SK-N-DZ (cell line): ENCODE data around the gene CHST14.

Experiments used
- DNase-seq: peaks from one replicate; pipeline ENCODE4 v3.0.0-alpha.2; 2015; ENCODE audit warnings: low spot score

The CHST14 gene

GRCh38 chr15:40489274-40490175 lies 18.7 kb downstream of the CHST14 start:
- DNase-seq: no peak

GRCh38 chr15:40493089-40493840 lies 22.5 kb downstream of the CHST14 start:
- no peak for DNase-seq

GRCh38 chr15:40495516-40495915 lies 24.7 kb downstream of the CHST14 start:
- DNase-seq: no peak

GRCh38 chr15:40498418-40498817 lies 27.6 kb downstream of the CHST14 start:
- DNase-seq: no peak

- no peak for DNase-seq
These were observed 28.1 kb downstream of the CHST14 start for GRCh38 chr15:40498891-40499290.

GRCh38 chr15:40499931-40500330 lies 29.1 kb downstream of the CHST14 start:
- DNase-seq: no peak

- no peak for DNase-seq
These were observed 30.0 kb downstream of the CHST14 start for GRCh38 chr15:40500568-40501330.

GRCh38 chr15:40501487-40501886 lies 30.7 kb downstream of the CHST14 start:
- DNase-seq: no peak

- DNase-seq: peak; percentile 83
These were observed 36.3 kb downstream of the CHST14 start for GRCh38 chr15:40506964-40507571.

GRCh38 chr15:40508216-40508615 lies 37.4 kb downstream of the CHST14 start:
- DNase-seq: no peak

- DNase-seq: no peak
These were observed 39.4 kb downstream of the CHST14 start for GRCh38 chr15:40510201-40510600.

- DNase-seq: no peak
These were observed 40.3 kb downstream of the CHST14 start for GRCh38 chr15:40511093-40511471.

- peak; percentile 34 for DNase-seq
These were observed 40.8 kb downstream of the CHST14 start for GRCh38 chr15:40511472-40512133.

- no peak for DNase-seq
These were observed 41.7 kb downstream of the CHST14 start for GRCh38 chr15:40512440-40512839.

GRCh38 chr15:40513609-40514008 lies 42.8 kb downstream of the CHST14 start:
- DNase-seq: no peak

GRCh38 chr15:40516322-40516721 lies 45.5 kb downstream of the CHST14 start:
- no peak for DNase-seq
